PC-9 (cell line): ENCODE measurements around the gene MBD2.

ENCODE experiments used
- EZH2 ChIP-seq: fragments of 200-600 bp; sonication (generic); IDR thresholded peaks from 2 replicates; pipeline ENCODE4 v1.8.0; 2017; ENCODE audit warnings: antibody characterized with exemption, low read depth
- TF ChIP-seq, protein P1 (sequence below): fragments of 200-600 bp; sonication (generic); conservative IDR thresholded peaks from 2 replicates; pipeline ENCODE4 v1.6.1; 2017; ENCODE audit warnings: mixed run types, antibody characterized with exemption, mild to moderate bottlenecking, moderate library complexity

DNA sequence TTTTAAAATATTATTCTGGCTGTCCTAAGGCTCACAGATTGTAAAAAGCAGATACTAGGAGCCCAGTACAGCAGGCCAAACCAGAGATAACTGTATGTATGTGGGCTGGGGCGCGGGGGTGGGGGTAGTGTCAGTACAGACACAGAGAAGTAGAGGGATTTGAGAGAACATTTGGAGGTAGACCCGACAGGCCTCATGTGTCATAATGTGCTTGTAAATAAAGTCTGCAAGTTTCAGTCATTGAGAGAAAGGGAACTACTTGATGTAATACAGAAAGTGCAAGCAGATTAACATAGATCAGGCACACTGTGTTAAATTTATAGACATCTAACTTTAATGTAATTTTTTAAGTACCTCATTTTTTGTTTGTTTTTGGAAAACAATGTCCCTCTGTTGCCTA is 37.4 kb upstream of the MBD2 start:
- TF ChIP-seq, protein P1, sequence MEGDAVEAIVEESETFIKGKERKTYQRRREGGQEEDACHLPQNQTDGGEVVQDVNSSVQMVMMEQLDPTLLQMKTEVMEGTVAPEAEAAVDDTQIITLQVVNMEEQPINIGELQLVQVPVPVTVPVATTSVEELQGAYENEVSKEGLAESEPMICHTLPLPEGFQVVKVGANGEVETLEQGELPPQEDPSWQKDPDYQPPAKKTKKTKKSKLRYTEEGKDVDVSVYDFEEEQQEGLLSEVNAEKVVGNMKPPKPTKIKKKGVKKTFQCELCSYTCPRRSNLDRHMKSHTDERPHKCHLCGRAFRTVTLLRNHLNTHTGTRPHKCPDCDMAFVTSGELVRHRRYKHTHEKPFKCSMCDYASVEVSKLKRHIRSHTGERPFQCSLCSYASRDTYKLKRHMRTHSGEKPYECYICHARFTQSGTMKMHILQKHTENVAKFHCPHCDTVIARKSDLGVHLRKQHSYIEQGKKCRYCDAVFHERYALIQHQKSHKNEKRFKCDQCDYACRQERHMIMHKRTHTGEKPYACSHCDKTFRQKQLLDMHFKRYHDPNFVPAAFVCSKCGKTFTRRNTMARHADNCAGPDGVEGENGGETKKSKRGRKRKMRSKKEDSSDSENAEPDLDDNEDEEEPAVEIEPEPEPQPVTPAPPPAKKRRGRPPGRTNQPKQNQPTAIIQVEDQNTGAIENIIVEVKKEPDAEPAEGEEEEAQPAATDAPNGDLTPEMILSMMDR: no peak
- TF ChIP-seq EZH2: no peak
